Liver (tissue), 9 donors: ENCODE measurements around the gene USP21. TPM values are rescaled to one million over a fixed set of nuclear protein-coding genes. Genes with fewer than 3 reads are reported as not detected.

ENCODE experiments used
- DNase-seq: peaks from one replicate; pipeline ENCODE4 v3.0.0-alpha.2; 2017; ENCODE audit warnings: low spot score
- H3K27ac ChIP-seq, 2 donors: one replicate each; pipeline ENCODE4 v1.7.0; 2013; ENCODE audit warnings: inconsistent platforms in 2 of 2, low read length in 2 of 2, control low read depth in 1 of 2, low read depth in 1 of 2, mild to moderate bottlenecking in 1 of 2
- H3K27me3 ChIP-seq, 4 donors: one replicate each; pipeline versions ENCODE4 v1.6.1 to v1.7.0; 2013; ENCODE audit warnings: low read length in 3 of 4, inconsistent platforms in 1 of 4, mild to moderate bottlenecking in 1 of 4, moderate library complexity in 1 of 4; ENCODE audit not compliant: control insufficient read depth in 4 of 4, insufficient read depth in 4 of 4
- H3K36me3 ChIP-seq, 4 donors: one replicate each; pipeline versions ENCODE4 v1.6.1 to v1.7.0; 2013; ENCODE audit warnings: low read length in 3 of 4, mild to moderate bottlenecking in 3 of 4, low read depth in 1 of 4, moderate library complexity in 1 of 4; ENCODE audit not compliant: control insufficient read depth in 4 of 4, insufficient read depth in 3 of 4
- H3K4me1 ChIP-seq, 4 donors: one replicate each; pipeline versions ENCODE4 v1.6.1 to v1.7.0; 2013; ENCODE audit warnings: low read length in 3 of 4, mild to moderate bottlenecking in 3 of 4, moderate library complexity in 1 of 4; ENCODE audit not compliant: control insufficient read depth in 4 of 4, insufficient read depth in 4 of 4
- H3K4me3 ChIP-seq, 3 donors: one replicate each; pipeline versions ENCODE4 v1.6.1 to v1.7.0; 2013; ENCODE audit warnings: low read length in 3 of 3, control low read depth in 1 of 3, low read depth in 1 of 3, mild to moderate bottlenecking in 1 of 3
- H3K9ac ChIP-seq, 2 donors: one replicate each; pipeline ENCODE4 v1.7.0; 2013; ENCODE audit warnings: low read length in 2 of 2, mild to moderate bottlenecking in 2 of 2, moderate library complexity in 2 of 2, control low read depth in 1 of 2, low read depth in 1 of 2
- H3K9me3 ChIP-seq, 4 donors: one replicate each; pipeline versions ENCODE4 v1.6.1 to v1.7.0; 2013; ENCODE audit warnings: low read length in 3 of 4; ENCODE audit not compliant: control insufficient read depth in 4 of 4
- CTCF ChIP-seq: fragments of 150-350 bp; IDR thresholded peaks from 2 replicates; pipeline ENCODE4 v1.5.1; 2017; ENCODE audit warnings: improper control_type of control experiment, low read depth, low read length; ENCODE audit not compliant: missing input control
- EGR1 ChIP-seq, 2 donors: IDR thresholded peaks; 2 replicates each; pipeline ENCODE4 v1.6.1; 2016 to 2018; ENCODE audit warnings: antibody characterized with exemption in 2 of 2, low read depth in 2 of 2
- FOXA1 ChIP-seq: IDR thresholded peaks from 2 replicates; pipeline ENCODE4 v1.6.1; 2016; ENCODE audit warnings: antibody characterized with exemption
- GABPA ChIP-seq, 2 donors: IDR thresholded peaks in 1 of 2; conservative IDR thresholded peaks in 1 of 2; 2 replicates each; pipeline ENCODE4 v1.6.1; 2016; ENCODE audit warnings: antibody characterized with exemption in 2 of 2, mild to moderate bottlenecking in 1 of 2, moderate library complexity in 1 of 2
- HNF4A ChIP-seq, 2 donors: conservative IDR thresholded peaks; 2 replicates each; pipeline ENCODE4 v1.6.1; 2016; ENCODE audit warnings: antibody characterized with exemption in 2 of 2, mild to moderate bottlenecking in 2 of 2
- HNF4G ChIP-seq: IDR thresholded peaks from 2 replicates; pipeline ENCODE4 v1.6.1; 2016; ENCODE audit warnings: antibody characterized with exemption
- JUND ChIP-seq, 2 donors: IDR thresholded peaks; 2 replicates each; pipeline ENCODE4 v1.6.1; 2016; ENCODE audit warnings: antibody characterized with exemption in 2 of 2
- NR2F2 ChIP-seq: IDR thresholded peaks from 2 replicates; pipeline ENCODE4 v1.6.1; 2016; ENCODE audit warnings: antibody characterized with exemption
- RAD21 ChIP-seq, 2 donors: IDR thresholded peaks; 2 replicates each; pipeline ENCODE4 v1.6.1; 2016; ENCODE audit warnings: antibody characterized with exemption in 2 of 2, mild to moderate bottlenecking in 2 of 2
- REST ChIP-seq: IDR thresholded peaks from 2 replicates; pipeline ENCODE4 v1.6.1; 2016; ENCODE audit warnings: antibody characterized with exemption, mild to moderate bottlenecking
- RXRA ChIP-seq, 2 donors: IDR thresholded peaks; 2 replicates each; pipeline ENCODE4 v1.6.1; 2017 to 2018; ENCODE audit warnings: antibody characterized with exemption in 2 of 2, mild to moderate bottlenecking in 1 of 2
- SP1 ChIP-seq: IDR thresholded peaks from 2 replicates; pipeline ENCODE4 v1.6.1; 2018; ENCODE audit warnings: antibody characterized with exemption, mild to moderate bottlenecking
- YY1 ChIP-seq: IDR thresholded peaks from 2 replicates; pipeline ENCODE4 v1.6.1; 2016; ENCODE audit warnings: antibody characterized with exemption, mild to moderate bottlenecking
- ZBTB33 ChIP-seq: IDR thresholded peaks from 2 replicates; pipeline ENCODE4 v1.6.1; 2016; ENCODE audit warnings: antibody characterized with exemption
- WGBS: extraction: QIAGEN DNeasy Blood & Tissue Kit; methylation state at CpG from one replicate; pipeline ENCODE4 v1.1.7; 2013; 5-methylcytosine and 5-hydroxymethylcytosine counted together
- polyA plus RNA-seq, 2 donors: library from polyadenylated mRNA; stranded (reverse) in 1 of 2; unstranded in 1 of 2; fragments of 200-250 nt in 1 of 2; fragments of >200 nt in 1 of 2; fragmentation: Nextera tagmentation in 1 of 2; extraction: Ambion mirVana in 1 of 2; gene quantifications; one replicate each; pipeline versions ENCODE4 v1.2.1 to v1.2.3, GENCODE V29; 2013 to 2015
- total RNA-seq, 2 donors: library from RNA; depleted of rRNA; stranded (reverse); fragments of >200 nt; gene quantifications; one replicate each; pipeline ENCODE4 v1.2.3, GENCODE V29; 2014
- donor health status: healthy.
- donor health status: healthy.
- donor health status: healthy.
- donor health status: healthy.
- donor health status: healthy.

USP21 gene
- total and polyA plus RNA-seq, 4 donors = 4.1 to 9.0 (median 6.5) TPM

DNA sequence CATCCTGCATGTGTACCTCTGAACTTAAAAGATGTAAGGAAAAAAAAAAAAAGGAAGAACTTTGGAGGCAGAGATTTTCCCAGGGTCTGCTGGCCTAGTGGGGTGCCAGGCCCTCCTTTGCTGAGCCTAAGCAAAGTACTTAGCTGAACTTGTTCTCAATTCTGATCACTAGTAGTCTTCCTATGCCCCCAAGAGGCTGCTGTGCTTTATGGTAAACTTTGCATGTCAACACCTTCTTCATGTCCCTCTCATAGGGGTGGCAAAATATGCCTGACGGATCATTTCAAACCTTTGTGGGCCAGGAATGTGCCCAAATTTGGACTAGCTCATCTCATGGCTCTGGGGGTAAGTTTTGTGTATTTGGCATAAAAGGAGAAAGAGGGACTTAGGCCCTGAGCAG, 1.4 kb upstream of the USP21 start:
- WGBS = 95% methylated on average over 1 of the region's 1 CpG
- no peak overlapping the region for H3K4me3 ChIP-seq
- H3K27ac ChIP-seq = no peak overlapping the region
- H3K9ac ChIP-seq = no peak overlapping the region
- DNase-seq = no peak
- no peaks in the 10 kb centered on the region for H3K27me3 ChIP-seq
- H3K4me1 ChIP-seq = peaks cover 10 to 33% (median 23%) of the 10 kb centered on the region in 4 donors
- no peaks in the 10 kb centered on the region for H3K9me3 ChIP-seq
- peaks cover 0 to 8% (median 2%) of the 10 kb centered on the region in 4 donors for H3K36me3 ChIP-seq
- TF ChIP-seq HNF4A (conservative IDR thresholded peaks at IDR 0.05) (no peak), RXRA (IDR thresholded peaks at IDR 0.05) (no peak), YY1 (no peak), JUND (IDR thresholded peaks at IDR 0.05) (no peak), NR2F2 (no peak), ZBTB33 (no peak), RAD21 (IDR thresholded peaks at IDR 0.05) (no peak), CTCF (no peak), EGR1 (IDR thresholded peaks at IDR 0.05; ENCODE audit: low read depth in 2 of 2) (no peak)

DNA sequence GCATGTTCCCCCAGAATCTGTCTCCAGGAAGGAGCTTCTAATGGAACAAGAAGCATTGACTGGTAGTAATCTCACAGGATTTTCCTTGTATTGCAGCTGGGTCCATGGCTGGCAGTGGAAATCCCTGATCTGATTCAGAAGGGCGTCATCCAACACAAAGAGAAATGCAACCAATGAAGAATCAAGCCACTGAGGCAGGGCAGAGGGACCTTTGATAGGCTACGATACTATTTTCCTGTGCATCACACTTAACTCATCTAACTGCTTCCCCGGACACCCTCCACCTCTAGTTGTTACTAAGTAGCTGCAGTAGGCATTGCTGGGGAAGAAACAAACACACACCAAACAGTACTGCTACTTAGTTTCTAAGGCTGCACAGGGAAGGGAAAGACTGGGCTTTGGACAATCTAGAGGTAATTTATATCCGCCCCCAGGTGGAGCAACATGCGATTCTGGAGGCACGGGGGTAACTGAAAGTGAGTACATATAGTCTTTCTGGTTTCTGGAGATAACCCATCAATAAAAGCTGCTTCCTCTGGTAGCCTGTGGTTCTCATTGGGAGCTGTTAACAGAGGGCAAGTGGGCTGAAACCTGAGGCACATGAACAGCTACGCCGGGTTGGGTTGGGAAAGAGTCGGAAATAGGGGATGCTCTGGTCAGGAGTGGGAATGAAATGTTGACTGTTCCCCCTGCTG, 837 bp upstream of the USP21 start:
- Histone ChIP-seq H3K9me3 (no peaks in the 10 kb centered on the region), H3K27ac (peak overlapping the region; percentile 64 to 79), H3K36me3 (peaks cover 0 to 10% (median 5%) of the 10 kb centered on the region in 4 donors), H3K4me1 (peaks cover 10 to 31% (median 21%) of the 10 kb centered on the region in 4 donors), H3K9ac (peak overlapping the region in 1 of 2 donors; percentile 45), H3K4me3 (peak overlapping the region; percentile 76 to 94 (median 81)), H3K27me3 (no peaks in the 10 kb centered on the region)
- WGBS = 71% methylated on average over 9 of the region's 9 CpGs
- TF ChIP-seq SP1 (no peak), JUND (IDR thresholded peaks at IDR 0.05) (no peak), HNF4G (no peak), FOXA1 (no peak), GABPA (IDR thresholded peaks at IDR 0.05 in 1 of 2, conservative IDR thresholded peaks at IDR 0.05 in 1 of 2) (no peak), REST (no peak)
- DNase-seq = no peak
